IMR-90 (cell line): Measurements from ENCODE around the gene GLB1L. TPM values are rescaled to one million over a fixed set of nuclear protein-coding genes. Genes with fewer than 3 reads are reported as not detected.

Experiments
- ATAC-seq: fragments of 200-7000 bp; cut with Tn5 transposase; 2 replicates; pipeline ENCODE4 v1.9.1; 2020; ENCODE audit warnings: low read depth, mild to moderate bottlenecking, moderate library complexity
- BruUV-seq: library from RNA; stranded (reverse); fragments of 400-500 nt; replicated peaks from 2 replicates; lab custom pipeline; 2021; lab: Mats Ljungman, UMichigan
- CTCF ChIA-PET: fragments of 300-600 bp; formaldehyde crosslinking; extraction: SDS; loops from one replicate; lab custom pipeline; 2021; ENCODE audit warnings: antibody characterized with exemption; lab: Yijun Ruan, JAX
- POLR2A ChIA-PET: fragments of 300-600 bp; sonication (Branson Sonifier 250); formaldehyde crosslinking; loops from one replicate; lab custom pipeline; 2022; ENCODE audit warnings: antibody characterized with exemption; ENCODE audit not compliant: unreplicated experiment; lab: Charles Lee
- DNase-seq: peaks from one replicate; pipeline ENCODE4 v3.0.0; 2013
- H2AFZ ChIP-seq: replicated peaks from 2 replicates; pipeline ENCODE3; 2013; ENCODE audit warnings: low read length, mild to moderate bottlenecking; ENCODE audit not compliant: poor library complexity
- H2AK5ac ChIP-seq: 2 replicates; pipeline ENCODE4 v1.6.1; 2013; ENCODE audit warnings: low read depth, low read length, inconsistent platforms
- H2AK9ac ChIP-seq: replicated peaks from 2 replicates; pipeline ENCODE3; 2013; ENCODE audit warnings: mild to moderate bottlenecking, low read depth, low read length, moderate library complexity; ENCODE audit not compliant: poor library complexity
- H2BK120ac ChIP-seq: 2 replicates; pipeline ENCODE4 v1.6.1; 2013; ENCODE audit warnings: low read depth, low read length, inconsistent platforms
- H2BK15ac ChIP-seq: 3 replicates; pipeline ENCODE4 v1.6.1; 2013; ENCODE audit warnings: low read depth, low read length, inconsistent platforms
- H2BK20ac ChIP-seq: 2 replicates; pipeline ENCODE4 v1.6.1; 2013; ENCODE audit warnings: low read depth, mild to moderate bottlenecking, inconsistent platforms, low read length, moderate library complexity
- H2BK5ac ChIP-seq: 2 replicates; pipeline ENCODE4 v1.6.1; 2013; ENCODE audit warnings: mild to moderate bottlenecking, low read depth, low read length, inconsistent platforms; ENCODE audit not compliant: poor library complexity, severe bottlenecking
- H3K14ac ChIP-seq: replicated peaks from 2 replicates; pipeline ENCODE4 v1.6.1; 2013; ENCODE audit warnings: low read depth, low read length, inconsistent platforms
- H3K18ac ChIP-seq: 2 replicates; pipeline ENCODE4 v1.6.1; 2013; ENCODE audit warnings: low read depth, low read length, control low read depth
- H3K23ac ChIP-seq: 2 replicates; pipeline ENCODE4 v1.6.1; 2013; ENCODE audit warnings: low read depth, low read length, inconsistent platforms
- H3K27ac ChIP-seq: 2 replicates; pipeline ENCODE4 v1.5.1; 2013; ENCODE audit warnings: mild to moderate bottlenecking, control low read depth, low read length; ENCODE audit not compliant: insufficient read depth
- H3K27me3 ChIP-seq: 2 replicates; pipeline ENCODE4 v1.6.1; 2013; ENCODE audit warnings: low read length; ENCODE audit not compliant: control insufficient read depth, insufficient read depth
- H3K36me3 ChIP-seq: 2 replicates; pipeline ENCODE4 v1.6.1; 2013; ENCODE audit warnings: low read length, mixed read lengths; ENCODE audit not compliant: control insufficient read depth, insufficient read depth
- H3K4ac ChIP-seq: 2 replicates; pipeline ENCODE4 v1.6.1; 2013; ENCODE audit warnings: low read depth, low read length, inconsistent platforms
- H3K4me1 ChIP-seq: 2 replicates; pipeline ENCODE4 v1.6.1; 2013; ENCODE audit warnings: low read length, mixed read lengths; ENCODE audit not compliant: control insufficient read depth, insufficient read depth
- H3K4me2 ChIP-seq: 2 replicates; pipeline ENCODE4 v1.6.1; 2013; ENCODE audit warnings: low read depth, mild to moderate bottlenecking, control low read depth, low read length, moderate library complexity
- H3K4me3 ChIP-seq: 2 replicates; pipeline ENCODE4 v1.5.1; 2013; ENCODE audit warnings: low read depth, mild to moderate bottlenecking, control low read depth, low read length, moderate library complexity; ENCODE audit not compliant: insufficient read depth
- H3K56ac ChIP-seq: 2 replicates; pipeline ENCODE4 v1.6.1; 2013; ENCODE audit warnings: low read length, inconsistent platforms; ENCODE audit not compliant: insufficient read depth; ENCODE audit errors: extremely low read depth
- H3K79me1 ChIP-seq, 2 experiments: 2 replicates each; pipeline ENCODE4 v1.6.1; 2013; ENCODE audit warnings: low read length in 2 of 2, inconsistent platforms in 1 of 2, low read depth in 1 of 2
- H3K9ac ChIP-seq: 2 replicates; pipeline ENCODE4 v1.6.1; 2013; ENCODE audit warnings: low read depth, low read length, control low read depth
- H3K9me1 ChIP-seq: 2 replicates; pipeline ENCODE4 v1.6.1; 2013; ENCODE audit warnings: low read length, inconsistent platforms; ENCODE audit not compliant: insufficient read depth
- H3K9me3 ChIP-seq: 2 replicates; pipeline ENCODE4 v1.6.1; 2013; ENCODE audit warnings: low read length; ENCODE audit not compliant: control insufficient read depth, insufficient read depth
- H4K20me1 ChIP-seq: 2 replicates; pipeline ENCODE4 v1.6.1; 2013; ENCODE audit warnings: low read length, inconsistent platforms; ENCODE audit not compliant: insufficient read depth
- H4K5ac ChIP-seq: 2 replicates; pipeline ENCODE4 v1.6.1; 2013; ENCODE audit warnings: mild to moderate bottlenecking, low read depth, low read length, control low read depth
- H4K8ac ChIP-seq, 2 experiments: 2 replicates each; pipeline ENCODE4 v1.6.1; 2013; ENCODE audit warnings: low read depth in 2 of 2, low read length in 2 of 2, control low read depth in 1 of 2, inconsistent platforms in 1 of 2
- H4K91ac ChIP-seq: 2 replicates; pipeline ENCODE4 v1.6.1; 2013; ENCODE audit warnings: low read depth, low read length, inconsistent platforms; ENCODE audit not compliant: insufficient read depth
- BHLHE40 ChIP-seq: fragments of 150-350 bp; IDR thresholded peaks from 2 replicates; pipeline ENCODE4 v1.6.1; 2016; ENCODE audit warnings: mild to moderate bottlenecking, low read depth, low read length
- CEBPB ChIP-seq: IDR thresholded peaks from 2 replicates; pipeline ENCODE4 v1.6.1; 2012; ENCODE audit warnings: low read depth, low read length, improper control_type of control experiment
- CHD1 ChIP-seq: IDR thresholded peaks from 2 replicates; pipeline ENCODE4 v1.6.1; 2012; ENCODE audit warnings: low read depth, low read length, improper control_type of control experiment
- CTCF ChIP-seq: conservative IDR thresholded peaks from 2 replicates; pipeline ENCODE4 v1.5.1; 2012; ENCODE audit warnings: mild to moderate bottlenecking, low read depth, low read length, improper control_type of control experiment
- ELK1 ChIP-seq: fragments of 150-350 bp; IDR thresholded peaks from 2 replicates; pipeline ENCODE4 v1.6.1; 2016; ENCODE audit warnings: low read depth, mild to moderate bottlenecking, low read length, moderate library complexity, borderline replicate concordance
- FOS ChIP-seq: fragments of 150-350 bp; IDR thresholded peaks from 2 replicates; pipeline ENCODE4 v1.6.1; 2016; ENCODE audit warnings: low read depth, low read length
- MAFK ChIP-seq: IDR thresholded peaks from 2 replicates; pipeline ENCODE4 v1.6.1; 2012; ENCODE audit warnings: low read depth, low read length, improper control_type of control experiment
- MAZ ChIP-seq: IDR thresholded peaks from 2 replicates; pipeline ENCODE4 v1.6.1; 2012; ENCODE audit warnings: low read depth, mild to moderate bottlenecking, low read length, improper control_type of control experiment, moderate library complexity, borderline replicate concordance
- MXI1 ChIP-seq: IDR thresholded peaks from 2 replicates; pipeline ENCODE4 v1.6.1; 2012; ENCODE audit warnings: low read depth, mild to moderate bottlenecking, low read length, moderate library complexity, borderline replicate concordance
- NFE2L2 ChIP-seq: fragments of 150-350 bp; IDR thresholded peaks from 2 replicates; pipeline ENCODE4 v1.6.1; 2016; ENCODE audit warnings: low read depth, mild to moderate bottlenecking, low read length
- POLR2A ChIP-seq: IDR thresholded peaks from 2 replicates; pipeline ENCODE4 v1.6.1; 2012; ENCODE audit warnings: mild to moderate bottlenecking, low read depth, low read length
- RAD21 ChIP-seq: IDR thresholded peaks from 2 replicates; pipeline ENCODE4 v1.6.1; 2012; ENCODE audit warnings: low read length, improper control_type of control experiment
- RCOR1 ChIP-seq: IDR thresholded peaks from 2 replicates; pipeline ENCODE4 v1.6.1; 2012; ENCODE audit warnings: mild to moderate bottlenecking, low read length, improper control_type of control experiment; ENCODE audit not compliant: insufficient replicate concordance
- RFX5 ChIP-seq: IDR thresholded peaks from 2 replicates; pipeline ENCODE4 v1.8.0; 2012; ENCODE audit warnings: low read depth, mild to moderate bottlenecking, low read length, moderate library complexity
- SMC3 ChIP-seq: fragments of 150-350 bp; IDR thresholded peaks from 2 replicates; pipeline ENCODE4 v1.6.1; 2016; ENCODE audit warnings: low read depth, mild to moderate bottlenecking, antibody characterized with exemption, low read length, moderate library complexity
- USF2 ChIP-seq: fragments of 150-350 bp; IDR thresholded peaks from 2 replicates; pipeline ENCODE4 v1.6.1; 2017; ENCODE audit warnings: mild to moderate bottlenecking, antibody characterized with exemption, low read length, low read depth
- WGBS, 2 experiments: methylation state at CpG; one replicate each; pipeline versions ENCODE4 v1.1.5 to v1.1.7; 2013; ENCODE audit warnings: missing lambda C conversion rate in 2 of 2; ENCODE audit not compliant: insufficient read length in 1 of 2; ENCODE audit errors: extremely low coverage in 2 of 2; 5-methylcytosine and 5-hydroxymethylcytosine counted together
- dilution Hi-C: fragments of 300-500 bp; cut with HindIII; formaldehyde crosslinking; loops from one replicate; pipeline ENCODE4 v1.14.3; 2018; ENCODE audit warnings: low sequenced_read_pairs; ENCODE audit not compliant: unreplicated experiment
- in situ Hi-C: fragments of 300-500 bp; cut with MboI; formaldehyde crosslinking; loops from 3 replicates; pipeline ENCODE4 v1.14.3; 2019; ENCODE audit warnings: low sequenced_read_pairs, inconsistent platforms, mixed read lengths
- intact Hi-C: fragments of 100-400 bp; cut with micrococcal nuclease; formaldehyde crosslinking; loops from 2 replicates; pipeline ENCODE4 v1.10.0; 2022
- polyA plus RNA-seq, 3 experiments: library from polyadenylated mRNA; depleted of rRNA; stranded (reverse); fragments of >200 nt; gene quantifications; 2 replicates each; pipeline ENCODE4 v1.2.3, GENCODE V29; 2012; ENCODE audit warnings: low replicate concordance in 1 of 3
- total RNA-seq: library from RNA; depleted of rRNA; stranded (reverse); fragments of >200 nt; gene quantifications from 2 replicates; pipeline ENCODE4 v1.2.3, GENCODE V29; 2012

Gene GLB1L
- total and polyA plus RNA-seq, 2 of the 4 experiments (the other 2 are of a cell fraction): 4.1 to 6.2 TPM

GRCh38 chr2:219220652-219221402 lies 24.4 kb downstream of the GLB1L start:
- H2BK20ac ChIP-seq: no peak overlapping the region
- H2AFZ ChIP-seq: no peak overlapping the region
- BruUV-seq: no TSS peak
- no peak overlapping the region for H2AK9ac ChIP-seq
- no peak overlapping the region for H3K4me2 ChIP-seq
- H2AK5ac ChIP-seq: no peak overlapping the region
- ChIA-PET POLR2A (no interaction called here), CTCF (no interaction called here)
- intact Hi-C loops: no loop called here
- no peak overlapping the region for H3K14ac ChIP-seq
- WGBS, 2 experiments: no CpG with 5 or more reads among the region's 19 CpGs
- H3K9me3 ChIP-seq: no peaks in the 10 kb centered on the region
- ATAC-seq: no peak
- no peaks in the 10 kb centered on the region for H3K27me3 ChIP-seq
- peaks cover 6% of the 10 kb centered on the region for H3K9me1 ChIP-seq
- H3K56ac ChIP-seq: no peak overlapping the region
- H3K18ac ChIP-seq: no peak overlapping the region
- peaks cover 8% of the 10 kb centered on the region for H4K20me1 ChIP-seq
- H3K4me1 ChIP-seq: peaks cover 5% of the 10 kb centered on the region; the same call in 1 of the 2 replicates
- no peak overlapping the region for H2BK120ac ChIP-seq
- peaks cover 8 to 20% of the 10 kb centered on the region in 2 experiments; a peak in 3 of 4 replicates for H3K79me1 ChIP-seq
- H4K91ac ChIP-seq: no peak overlapping the region
- no peak overlapping the region for H2BK15ac ChIP-seq
- H3K9ac ChIP-seq: no peak overlapping the region
- dilution Hi-C loops: no loop called here
- TF ChIP-seq POLR2A: no peak
- TF ChIP-seq RFX5: no peak
- TF ChIP-seq NFE2L2: no peak
- TF ChIP-seq USF2: no peak
- no peak for TF ChIP-seq FOS
- TF ChIP-seq MAZ: no peak
- no peak for TF ChIP-seq MXI1
- TF ChIP-seq RAD21: no peak
- no peak for TF ChIP-seq CEBPB
- no peak for TF ChIP-seq SMC3
- no peak for TF ChIP-seq CHD1
- no peak for TF ChIP-seq CTCF
- no peak for TF ChIP-seq MAFK
- TF ChIP-seq RCOR1: no peak
- no peak for TF ChIP-seq ELK1
- TF ChIP-seq BHLHE40: no peak
- no peak overlapping the region for H2BK5ac ChIP-seq
- H3K4ac ChIP-seq: no peak overlapping the region
- no peak for DNase-seq
- no peak overlapping the region for H3K4me3 ChIP-seq
- no peak overlapping the region for H4K8ac ChIP-seq
- no peak overlapping the region for H3K23ac ChIP-seq
- in situ Hi-C loops: no loop called here
- peaks cover 58% of the 10 kb centered on the region for H3K36me3 ChIP-seq
- no peak overlapping the region for H3K27ac ChIP-seq
- no peak overlapping the region for H4K5ac ChIP-seq
